GM12875 (cell line): ENCODE data around the gene PRSS56.

Experiments
- H3K4me3 ChIP-seq: one replicate; pipeline ENCODE4 v1.5.1; 2011; ENCODE audit warnings: low read depth, low read length, control low read depth
- CTCF ChIP-seq: IDR thresholded peaks from 2 replicates; pipeline ENCODE4 v1.5.1; 2011; ENCODE audit warnings: low read depth, mild to moderate bottlenecking, control low read depth, inconsistent platforms, low read length, moderate library complexity, borderline replicate concordance; ENCODE audit not compliant: insufficient read depth

Gene PRSS56

GRCh38 chr2:232515639-232516038, 4.5 kb upstream of the PRSS56 start:
- no peak overlapping the region for H3K4me3 ChIP-seq
- no peak for TF ChIP-seq CTCF

GRCh38 chr2:232516551-232516950, 3.6 kb upstream of the PRSS56 start:
- no peak overlapping the region for H3K4me3 ChIP-seq
- TF ChIP-seq CTCF, result no peak

GRCh38 chr2:232518844-232519243, 1.3 kb upstream of the PRSS56 start:
- H3K4me3 ChIP-seq, result no peak overlapping the region
- TF ChIP-seq CTCF, result no peak

DNA sequence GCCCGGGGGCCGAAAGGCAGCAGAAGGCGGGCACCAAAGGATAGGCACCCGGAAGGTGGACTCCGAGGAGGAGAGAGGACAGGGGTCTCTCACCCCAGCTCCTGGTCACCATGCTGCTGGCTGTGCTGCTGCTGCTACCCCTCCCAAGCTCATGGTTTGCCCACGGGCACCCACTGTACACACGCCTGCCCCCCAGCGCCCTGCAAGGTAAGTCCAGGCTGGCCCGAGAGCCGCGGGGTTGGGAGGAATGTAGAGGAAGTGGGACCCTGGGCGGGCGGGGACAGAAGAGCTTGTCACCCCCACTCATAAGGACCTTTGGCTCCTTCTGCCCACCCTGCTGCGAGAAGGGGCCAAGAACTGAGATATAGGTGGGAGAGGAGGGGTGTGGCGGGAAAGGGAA, 301 bp downstream of the PRSS56 start:
- no peak for TF ChIP-seq CTCF
- H3K4me3 ChIP-seq, result no peak overlapping the region

GRCh38 chr2:232521098-232521497, 910 bp downstream of the PRSS56 start:
- no peak for TF ChIP-seq CTCF
- H3K4me3 ChIP-seq, result no peak overlapping the region

DNA sequence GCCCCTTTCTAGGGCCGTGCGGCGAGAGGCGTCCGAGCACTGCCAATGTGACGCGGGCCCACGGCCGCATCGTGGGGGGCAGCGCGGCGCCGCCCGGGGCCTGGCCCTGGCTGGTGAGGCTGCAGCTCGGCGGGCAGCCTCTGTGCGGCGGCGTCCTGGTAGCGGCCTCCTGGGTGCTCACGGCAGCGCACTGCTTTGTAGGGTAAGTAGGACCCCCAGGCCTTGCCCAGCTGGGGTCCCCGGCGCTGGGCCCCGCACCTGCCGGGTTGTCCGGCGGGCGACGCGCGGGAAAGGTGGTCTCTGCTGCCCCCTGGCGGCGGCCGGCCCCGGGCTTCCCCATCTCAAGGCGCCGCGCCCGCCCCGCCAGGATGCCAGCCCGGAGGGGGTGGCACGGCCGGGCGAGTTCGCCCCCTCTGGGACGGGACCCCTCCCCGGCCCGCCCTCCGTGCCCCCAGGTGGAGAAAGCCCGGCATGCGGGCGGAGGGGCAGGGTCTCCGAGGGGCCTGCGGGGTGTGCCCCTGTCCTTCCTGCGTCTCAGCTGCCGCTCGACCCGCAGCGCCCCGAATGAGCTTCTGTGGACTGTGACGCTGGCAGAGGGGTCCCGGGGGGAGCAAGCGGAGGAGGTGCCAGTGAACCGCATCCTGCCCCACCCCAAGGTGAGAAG, 1.9 kb downstream of the PRSS56 start:
- peak; percentile 85 for TF ChIP-seq CTCF
- no peak overlapping the region for H3K4me3 ChIP-seq

DNA sequence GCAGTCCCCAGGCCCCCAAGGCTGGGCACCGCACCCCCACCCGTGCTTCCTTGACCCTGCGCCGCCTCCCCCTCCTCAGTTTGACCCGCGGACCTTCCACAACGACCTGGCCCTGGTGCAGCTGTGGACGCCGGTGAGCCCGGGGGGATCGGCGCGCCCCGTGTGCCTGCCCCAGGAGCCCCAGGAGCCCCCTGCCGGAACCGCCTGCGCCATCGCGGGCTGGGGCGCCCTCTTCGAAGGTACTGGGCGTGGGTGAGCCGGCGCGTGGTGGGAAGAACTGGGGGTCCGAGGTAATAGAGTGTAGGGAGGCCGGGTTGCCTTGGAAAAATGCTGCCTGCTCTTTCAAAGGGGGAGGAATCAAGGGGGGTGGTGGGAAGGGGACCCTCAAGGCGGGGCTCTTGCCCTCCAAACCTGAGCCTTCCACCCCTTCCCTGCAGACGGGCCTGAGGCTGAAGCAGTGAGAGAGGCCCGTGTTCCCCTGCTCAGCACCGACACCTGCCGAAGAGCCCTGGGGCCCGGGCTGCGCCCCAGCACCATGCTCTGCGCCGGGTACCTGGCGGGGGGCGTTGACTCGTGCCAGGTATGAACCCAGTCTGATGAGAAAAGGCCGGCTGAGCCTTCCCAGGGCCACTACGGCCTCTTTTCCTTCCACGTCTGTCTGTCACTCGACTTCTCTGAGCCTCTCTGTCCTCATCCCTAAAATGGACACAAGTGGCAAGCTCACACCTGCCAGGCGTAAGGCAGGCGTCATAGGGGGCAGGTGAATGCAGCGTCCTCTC, 2.6 kb downstream of the PRSS56 start:
- H3K4me3 ChIP-seq, result no peak overlapping the region
- TF ChIP-seq CTCF, result no peak
